ENCODE measurements around the gene ABHD13.

DNA sequence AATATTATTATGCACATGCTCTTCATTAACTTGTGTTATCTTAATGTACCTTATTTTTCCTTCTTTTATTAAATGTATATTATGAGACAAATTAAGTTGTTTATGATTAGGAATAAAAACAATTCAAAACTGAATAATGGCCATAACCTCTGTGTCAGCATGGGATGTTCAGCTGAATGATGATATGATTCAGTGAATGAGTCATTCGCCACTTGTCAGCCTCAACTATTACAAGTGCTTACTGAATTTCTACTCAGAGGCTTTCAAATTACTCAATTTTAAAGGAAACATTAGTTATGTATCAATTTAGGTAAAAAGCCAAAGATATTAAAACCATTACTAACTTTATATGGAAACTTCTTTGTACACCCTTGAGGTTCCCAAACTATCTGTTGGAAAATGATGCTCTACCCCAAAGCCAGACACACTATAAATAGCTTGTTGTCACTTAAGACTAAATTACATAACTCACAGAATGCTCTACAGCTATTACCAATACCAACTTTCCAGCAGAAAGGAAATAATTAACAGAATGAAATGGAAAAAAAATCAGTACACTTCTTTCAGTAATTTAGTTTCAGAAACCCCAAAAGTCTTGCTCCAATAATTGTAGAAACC lies 17.3 kb upstream of the ABHD13 start:
- TF ChIP-seq, protein P1, sequence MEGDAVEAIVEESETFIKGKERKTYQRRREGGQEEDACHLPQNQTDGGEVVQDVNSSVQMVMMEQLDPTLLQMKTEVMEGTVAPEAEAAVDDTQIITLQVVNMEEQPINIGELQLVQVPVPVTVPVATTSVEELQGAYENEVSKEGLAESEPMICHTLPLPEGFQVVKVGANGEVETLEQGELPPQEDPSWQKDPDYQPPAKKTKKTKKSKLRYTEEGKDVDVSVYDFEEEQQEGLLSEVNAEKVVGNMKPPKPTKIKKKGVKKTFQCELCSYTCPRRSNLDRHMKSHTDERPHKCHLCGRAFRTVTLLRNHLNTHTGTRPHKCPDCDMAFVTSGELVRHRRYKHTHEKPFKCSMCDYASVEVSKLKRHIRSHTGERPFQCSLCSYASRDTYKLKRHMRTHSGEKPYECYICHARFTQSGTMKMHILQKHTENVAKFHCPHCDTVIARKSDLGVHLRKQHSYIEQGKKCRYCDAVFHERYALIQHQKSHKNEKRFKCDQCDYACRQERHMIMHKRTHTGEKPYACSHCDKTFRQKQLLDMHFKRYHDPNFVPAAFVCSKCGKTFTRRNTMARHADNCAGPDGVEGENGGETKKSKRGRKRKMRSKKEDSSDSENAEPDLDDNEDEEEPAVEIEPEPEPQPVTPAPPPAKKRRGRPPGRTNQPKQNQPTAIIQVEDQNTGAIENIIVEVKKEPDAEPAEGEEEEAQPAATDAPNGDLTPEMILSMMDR (IDR thresholded peaks at IDR 0.05; ENCODE audit: borderline replicate concordance, extremely low read depth, low read length, poor library complexity, severe bottlenecking): no peak
- TF ChIP-seq EZH2 (IDR thresholded peaks at IDR 0.05; ENCODE audit: borderline replicate concordance, low read depth, low read length, severe bottlenecking): no peak
